ENCODE results near the gene BSND.
"Not testable (repeated sequence)": the region's sequence is repeated elsewhere in the genome, so short reads cannot be mapped to it uniquely, and the experiment has no call there.

BSND gene

GRCh38 chr1:54995013-54995760, 3.5 kb upstream of the BSND start:
- DNase-seq = no peak

GRCh38 chr1:54995835-54996234, 2.9 kb upstream of the BSND start:
- DNase-seq = no peak

GRCh38 chr1:54996359-54996868, 2.3 kb upstream of the BSND start:
- peak; percentile 59 for DNase-seq

GRCh38 chr1:54996869-54997710, 1.6 kb upstream of the BSND start:
- DNase-seq = no peak

- DNase-seq = no peak
Measured at GRCh38 chr1:54997711-54997986, 1.1 kb upstream of the BSND start.

GRCh38 chr1:54998100-54998499, 633 bp upstream of the BSND start:
- DNase-seq = no peak

- no peak for DNase-seq
Measured at GRCh38 chr1:55000110-55001085, 1.7 kb downstream of the BSND start.

- DNase-seq = no peak
Measured at GRCh38 chr1:55001311-55001710, 2.6 kb downstream of the BSND start.

- DNase-seq = no peak
Measured at GRCh38 chr1:55002686-55003085, 4.0 kb downstream of the BSND start.

GRCh38 chr1:55005351-55006140, 6.8 kb downstream of the BSND start:
- DNase-seq = no peak

- no peak for DNase-seq
Measured at GRCh38 chr1:55006931-55007330, 8.2 kb downstream of the BSND start.

GRCh38 chr1:55007625-55008024, 8.9 kb downstream of the BSND start:
- DNase-seq = no peak

- DNase-seq = no peak
Measured at GRCh38 chr1:55010194-55010886, 11.6 kb downstream of the BSND start.

GRCh38 chr1:55010887-55011217, 12.1 kb downstream of the BSND start:
- no peak for DNase-seq

- no peak for DNase-seq
Measured at GRCh38 chr1:55012661-55013060, 13.9 kb downstream of the BSND start.

GRCh38 chr1:55015123-55015522, 16.4 kb downstream of the BSND start:
- DNase-seq = no peak

GRCh38 chr1:55015731-55016620, 17.2 kb downstream of the BSND start:
- DNase-seq = no peak

- no peak for DNase-seq
Measured at GRCh38 chr1:55018395-55018794, 19.7 kb downstream of the BSND start.

- DNase-seq = peak; percentile 46
Measured at GRCh38 chr1:55021942-55022546, 23.3 kb downstream of the BSND start.

GRCh38 chr1:55024163-55024562, 25.4 kb downstream of the BSND start:
- not testable (repeated sequence) for DNase-seq
